AG04450 (cell line): Measurements from ENCODE around the gene CENPVL3. TPM values are rescaled to one million over a fixed set of nuclear protein-coding genes. Genes with fewer than 3 reads are reported as not detected.

Experiments
- CTCF ChIA-PET: fragments of 300-600, 350-600 bp; formaldehyde crosslinking; extraction: SDS; loops from one replicate; lab custom pipeline; 2022; ENCODE audit warnings: antibody characterized with exemption, inconsistent platforms; lab: Charles Lee
- POLR2A ChIA-PET: fragments of 350-600 bp; formaldehyde crosslinking; extraction: SDS; loops from one replicate; lab custom pipeline; 2021; ENCODE audit warnings: antibody characterized with exemption, inconsistent platforms; lab: Yijun Ruan, JAX
- DNase-seq: peaks from one replicate; pipeline ENCODE4 v3.0.0-alpha.2; 2011; ENCODE audit warnings: low read depth, low spot score
- H3K27ac ChIP-seq: one replicate; pipeline ENCODE4 v1.5.1; 2012; ENCODE audit warnings: low read depth, low read length, control low read depth
- H3K27me3 ChIP-seq: one replicate; pipeline ENCODE4 v1.6.0; 2012; ENCODE audit warnings: low read length; ENCODE audit not compliant: control insufficient read depth, insufficient read depth
- H3K4me3 ChIP-seq: 2 replicates; pipeline ENCODE4 v1.5.1; 2011; ENCODE audit warnings: mild to moderate bottlenecking, low read depth, low read length, control low read depth
- H3K9me3 ChIP-seq: 2 replicates; pipeline ENCODE4 v1.5.1; 2012; ENCODE audit warnings: low read length; ENCODE audit not compliant: control insufficient read depth, insufficient read depth
- CTCF ChIP-seq: IDR thresholded peaks from 2 replicates; pipeline ENCODE4 v1.5.1; 2011; ENCODE audit warnings: low read depth, low read length, control low read depth, inconsistent platforms
- polyA plus RNA-seq: library from polyadenylated mRNA; depleted of rRNA; stranded (reverse); fragments of >200 nt; gene quantifications from 2 replicates; pipeline ENCODE4 v1.2.3, GENCODE V29; 2011

The CENPVL3 gene
- polyA plus RNA-seq, 1 experiment, result not detected

GRCh38 chrX:51614353-51615012, 4.2 kb downstream of the CENPVL3 start:
- Histone ChIP-seq H3K9me3 (no peaks in the 10 kb centered on the region), H3K27ac (no peak overlapping the region), H3K4me3 (no peak overlapping the region), H3K27me3 (no peaks in the 10 kb centered on the region)
- peak; percentile 58 for TF ChIP-seq CTCF
- peak; percentile 4 for DNase-seq
- ChIA-PET CTCF (interaction anchor here (1.2 kb wide), 1 partner anchor 127 kb away, joined by 5 read pairs; no protein-coding TSS in a partner anchor), POLR2A (no interaction called here)

GRCh38 chrX:51608766-51609165, 9.9 kb downstream of the CENPVL3 start:
- no peak for TF ChIP-seq CTCF
- Histone ChIP-seq H3K27ac (no peak overlapping the region), H3K4me3 (no peak overlapping the region), H3K9me3 (no peaks in the 10 kb centered on the region), H3K27me3 (no peaks in the 10 kb centered on the region)
- DNase-seq, result no peak
- ChIA-PET POLR2A (no interaction called here), CTCF (no interaction called here)

GRCh38 chrX:51608126-51608525, 10.6 kb downstream of the CENPVL3 start:
- ChIA-PET CTCF (no interaction called here), POLR2A (no interaction called here)
- DNase-seq, result no peak
- TF ChIP-seq CTCF, result no peak
- no peak overlapping the region for H3K4me3 ChIP-seq
- H3K27ac ChIP-seq, result no peak overlapping the region
- H3K27me3 ChIP-seq, result no peaks in the 10 kb centered on the region
- no peaks in the 10 kb centered on the region for H3K9me3 ChIP-seq

DNA sequence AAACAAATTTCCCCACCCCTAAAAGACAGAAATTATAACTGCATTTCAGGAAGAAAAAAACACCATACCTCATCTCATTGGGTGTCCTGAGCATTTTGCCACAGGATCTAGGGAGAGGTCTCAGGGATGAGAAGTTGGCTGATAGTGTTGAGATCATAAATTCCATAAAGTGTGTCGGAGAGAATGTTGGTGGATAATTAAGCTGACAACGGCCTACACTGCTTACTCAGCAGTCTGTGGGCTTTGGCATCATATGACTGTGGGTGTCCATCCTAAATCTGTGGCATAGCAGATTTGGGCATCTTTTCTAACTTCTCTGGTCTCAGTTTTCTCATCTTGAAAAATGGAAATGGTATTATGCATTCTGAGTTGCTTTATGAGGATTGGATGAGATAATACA, 12.3 kb downstream of the CENPVL3 start:
- CTCF ChIA-PET, result no interaction called here
- no peaks in the 10 kb centered on the region for H3K9me3 ChIP-seq
- no peak overlapping the region for H3K27ac ChIP-seq
- DNase-seq, result no peak
- POLR2A ChIA-PET, result no interaction called here
- TF ChIP-seq CTCF, result no peak
- no peaks in the 10 kb centered on the region for H3K27me3 ChIP-seq
- H3K4me3 ChIP-seq, result no peak overlapping the region

DNA sequence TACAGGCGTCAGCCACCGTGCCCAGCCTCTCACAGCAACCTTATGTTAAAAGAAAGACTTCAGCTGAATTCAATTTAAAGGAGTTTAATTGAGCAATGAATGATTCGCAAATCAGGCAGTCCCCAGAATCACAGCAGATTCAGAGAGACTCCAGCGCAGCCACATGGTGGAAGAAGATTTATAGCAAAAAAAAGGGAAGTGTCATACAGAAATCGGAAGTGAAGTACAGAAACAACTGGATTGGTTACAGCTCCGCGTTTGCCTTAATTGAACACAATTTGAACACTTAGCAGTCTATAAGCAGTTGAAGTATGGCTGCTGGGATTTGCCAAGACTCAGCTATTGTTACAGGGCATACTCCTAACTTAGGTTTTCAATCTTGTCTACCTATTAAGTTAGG, 19.8 kb downstream of the CENPVL3 start:
- no peak overlapping the region for H3K4me3 ChIP-seq
- no peaks in the 10 kb centered on the region for H3K9me3 ChIP-seq
- no peaks in the 10 kb centered on the region for H3K27me3 ChIP-seq
- DNase-seq, result no peak
- ChIA-PET POLR2A (no interaction called here), CTCF (interaction anchor here (1.0 kb wide), 1 partner anchor 111 kb away, joined by 3 read pairs; no protein-coding TSS in a partner anchor)
- H3K27ac ChIP-seq, result no peak overlapping the region
- no peak for TF ChIP-seq CTCF
